NT2/D1 (cell line): ENCODE measurements around the gene THSD7A.

Source experiments
- SUZ12 ChIP-seq: IDR thresholded peaks from 2 replicates; pipeline ENCODE4 v1.6.1; 2011; ENCODE audit not compliant: insufficient read length, insufficient read depth; ENCODE audit errors: extremely low read depth
- YY1 ChIP-seq: IDR thresholded peaks from 2 replicates; pipeline ENCODE4 v1.6.1; 2011; ENCODE audit not compliant: insufficient read length, insufficient read depth
- ZNF274 ChIP-seq: IDR thresholded peaks from 2 replicates; pipeline ENCODE4 v1.6.1; 2011; ENCODE audit warnings: mild to moderate bottlenecking, low read depth, low read length

DNA sequence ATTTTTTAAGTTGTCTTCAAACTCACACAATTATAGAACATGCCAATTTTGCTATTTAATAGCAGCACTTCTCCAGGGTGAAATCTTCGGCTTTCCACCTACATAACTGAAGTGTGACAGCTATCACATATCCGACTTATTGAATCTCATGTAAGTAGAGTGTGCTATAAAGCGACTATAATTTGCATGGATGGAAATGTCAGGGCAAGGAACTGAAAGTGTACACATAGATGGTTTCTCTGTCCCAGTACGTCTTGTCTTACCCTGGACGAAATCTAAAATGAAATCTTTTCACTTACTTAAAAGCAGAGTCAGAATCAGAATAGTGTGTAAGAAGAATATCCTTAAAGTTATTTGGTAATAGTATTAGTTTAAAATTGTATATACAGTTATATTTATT is 132.3 kb downstream of the THSD7A start:
- TF ChIP-seq YY1 (no peak), ZNF274 (no peak), SUZ12 (no peak)
